CD14-positive monocyte (primary cell): ENCODE data around the gene C1QTNF3. TPM values are rescaled to one million over a fixed set of nuclear protein-coding genes. Genes with fewer than 3 reads are reported as not detected.

Source experiments
- DNase-seq, 3 donors: peaks; one replicate each; pipeline ENCODE4 v3.0.0-alpha.2; 2011 to 2022
- H2AFZ ChIP-seq: 2 replicates; pipeline ENCODE4 v1.6.0; 2012; ENCODE audit warnings: mild to moderate bottlenecking, low read depth, low read length, inconsistent platforms; ENCODE audit not compliant: insufficient read depth, poor library complexity, severe bottlenecking
- H3K27ac ChIP-seq, 2 donors: 1 replicate in 1 of 2; 2 replicates in 1 of 2; pipeline ENCODE4 v1.5.1; 2012 to 2013; ENCODE audit warnings: low read length in 2 of 2, control low read depth in 1 of 2, inconsistent platforms in 1 of 2, low read depth in 1 of 2, mild to moderate bottlenecking in 1 of 2
- H3K27me3 ChIP-seq, 2 donors: one replicate each; pipeline versions ENCODE4 v1.6.0 to v1.6.1; 2011 to 2013; ENCODE audit warnings: low read length in 2 of 2; ENCODE audit not compliant: control insufficient read depth in 2 of 2, insufficient read depth in 2 of 2
- H3K36me3 ChIP-seq, 2 donors: replicated peaks in 1 of 2; 1 replicate in 1 of 2; 2 replicates in 1 of 2; pipeline versions ENCODE4 v1.5.1 to v1.6.1; 2012 to 2013; ENCODE audit warnings: low read length in 2 of 2, control low read depth in 1 of 2, inconsistent platforms in 1 of 2, mild to moderate bottlenecking in 1 of 2; ENCODE audit not compliant: insufficient read depth in 2 of 2, control insufficient read depth in 1 of 2
- H3K4me1 ChIP-seq, 2 donors: 1 replicate in 1 of 2; 2 replicates in 1 of 2; pipeline versions ENCODE4 v1.5.1 to v1.6.1; 2012 to 2013; ENCODE audit warnings: low read length in 2 of 2, control low read depth in 1 of 2, inconsistent platforms in 1 of 2, mild to moderate bottlenecking in 1 of 2, moderate library complexity in 1 of 2; ENCODE audit not compliant: insufficient read depth in 2 of 2, control insufficient read depth in 1 of 2
- H3K4me2 ChIP-seq: replicated peaks from 2 replicates; pipeline ENCODE3; 2012; ENCODE audit warnings: low read length, moderate library complexity, mild to moderate bottlenecking; ENCODE audit not compliant: poor library complexity, severe bottlenecking; ENCODE audit errors: extremely low read depth
- H3K4me3 ChIP-seq, 3 experiments: fragments of 200-600 bp in 1 of 3; sonication (generic) in 1 of 3; replicated peaks in 1 of 3; 1 replicate in 2 of 3; 2 replicates in 1 of 3; pipeline ENCODE4 v1.5.1; 2011 to 2013; ENCODE audit warnings: low read length in 3 of 3, mild to moderate bottlenecking in 3 of 3, control low read depth in 2 of 3, low read depth in 2 of 3, inconsistent platforms in 1 of 3, moderate library complexity in 1 of 3
- H3K79me2 ChIP-seq: 2 replicates; pipeline ENCODE4 v1.6.0; 2012; ENCODE audit warnings: mild to moderate bottlenecking, control low read depth, inconsistent platforms, low read length, moderate library complexity; ENCODE audit not compliant: insufficient read depth
- H3K9ac ChIP-seq: 2 replicates; pipeline ENCODE4 v1.6.0; 2017; ENCODE audit warnings: low read length, mild to moderate bottlenecking; ENCODE audit not compliant: insufficient read depth, poor library complexity, severe bottlenecking
- H3K9me3 ChIP-seq, 2 donors: replicated peaks in 1 of 2; 1 replicate in 1 of 2; 2 replicates in 1 of 2; pipeline versions ENCODE4 v1.5.1 to v1.6.1; 2012 to 2013; ENCODE audit warnings: low read length in 2 of 2, control low read depth in 1 of 2; ENCODE audit not compliant: control insufficient read depth in 1 of 2, insufficient read depth in 1 of 2
- H4K20me1 ChIP-seq: 2 replicates; pipeline ENCODE4 v1.6.0; 2012; ENCODE audit warnings: mild to moderate bottlenecking, low read length, control low read depth, moderate library complexity; ENCODE audit not compliant: insufficient read depth
- H3K27ac Mint-ChIP-seq, 7 donors: one replicate each; pipeline ENCODE4 v1.8.0; 2020; ENCODE audit warnings: mild to moderate bottlenecking in 7 of 7, mixed read lengths in 7 of 7, moderate library complexity in 6 of 7, inconsistent platforms in 2 of 7
- H3K27me3 Mint-ChIP-seq, 3 donors: one replicate each; pipeline ENCODE4 v1.8.0; 2021 to 2022; ENCODE audit warnings: low read depth in 3 of 3, mild to moderate bottlenecking in 3 of 3, mixed read lengths in 3 of 3, moderate library complexity in 3 of 3, inconsistent platforms in 1 of 3
- H3K36me3 Mint-ChIP-seq, 2 donors: one replicate each; pipeline ENCODE4 v1.8.0; 2020; ENCODE audit warnings: mixed read lengths in 2 of 2, inconsistent platforms in 1 of 2, mild to moderate bottlenecking in 1 of 2
- H3K4me1 Mint-ChIP-seq: one replicate; pipeline ENCODE4 v1.8.0; 2020; ENCODE audit warnings: mild to moderate bottlenecking, mixed read lengths
- H3K4me3 Mint-ChIP-seq, 2 donors: one replicate each; pipeline ENCODE4 v1.8.0; 2020; ENCODE audit warnings: mild to moderate bottlenecking in 2 of 2, mixed read lengths in 2 of 2, moderate library complexity in 1 of 2
- H3K9me3 Mint-ChIP-seq, 7 donors: one replicate each; pipeline ENCODE4 v1.8.0; 2020 to 2022; ENCODE audit warnings: mixed read lengths in 7 of 7, mild to moderate bottlenecking in 6 of 7, moderate library complexity in 6 of 7, inconsistent platforms in 2 of 7
- WGBS: methylation state at CpG from one replicate; pipeline ENCODE4 v1.1.5; 2013; ENCODE audit warnings: missing lambda C conversion rate; ENCODE audit not compliant: insufficient coverage; 5-methylcytosine and 5-hydroxymethylcytosine counted together
- intact Hi-C, 2 donors: fragments of 100-400 bp; cut with micrococcal nuclease; formaldehyde crosslinking; loops; one replicate each; pipeline versions ENCODE4 v1.15.0 to v1.15.1; 2023
- polyA plus RNA-seq, 3 donors: library from polyadenylated mRNA; depleted of rRNA in 1 of 3; unstranded in 2 of 3; stranded (reverse) in 1 of 3; fragments of 300-500 nt in 2 of 3; fragments of >200 nt in 1 of 3; fragmentation: Illumina TruSeq in 2 of 3; gene quantifications; 1 replicate in 2 of 3; 2 replicates in 1 of 3; pipeline ENCODE4 v1.2.3, GENCODE V29; 2012 to 2021
- TF ChIP-seq, protein P1 (sequence below): fragments of 200-600 bp; IDR thresholded peaks from one replicate; pipeline ENCODE4 v1.8.0; 2022; ENCODE audit warnings: antibody characterized with exemption, mild to moderate bottlenecking

Gene C1QTNF3
- polyA plus RNA-seq, 3 donors, result 1.5 TPM; not detected in 2

DNA sequence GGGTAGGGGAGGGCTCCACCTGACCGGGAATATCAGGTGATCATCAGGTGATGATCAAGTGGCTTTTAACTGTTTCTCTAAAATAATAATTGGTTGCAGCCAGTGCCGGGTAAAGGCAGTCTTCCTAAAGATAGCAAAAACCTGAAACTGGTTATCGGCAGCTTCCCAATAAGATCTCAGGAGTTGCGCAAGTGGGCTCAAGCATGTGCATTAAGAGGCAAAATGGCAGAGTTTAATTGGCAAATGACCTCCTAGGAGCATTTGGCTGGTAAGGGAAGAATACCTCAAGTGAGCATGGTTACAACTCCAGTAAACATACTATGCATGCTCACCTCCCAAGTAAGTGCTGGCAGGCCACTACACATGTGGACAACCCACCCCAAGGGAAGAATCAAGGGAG is 4.2 kb downstream of the C1QTNF3 start:
- H3K4me2 ChIP-seq, result no peak overlapping the region

DNA sequence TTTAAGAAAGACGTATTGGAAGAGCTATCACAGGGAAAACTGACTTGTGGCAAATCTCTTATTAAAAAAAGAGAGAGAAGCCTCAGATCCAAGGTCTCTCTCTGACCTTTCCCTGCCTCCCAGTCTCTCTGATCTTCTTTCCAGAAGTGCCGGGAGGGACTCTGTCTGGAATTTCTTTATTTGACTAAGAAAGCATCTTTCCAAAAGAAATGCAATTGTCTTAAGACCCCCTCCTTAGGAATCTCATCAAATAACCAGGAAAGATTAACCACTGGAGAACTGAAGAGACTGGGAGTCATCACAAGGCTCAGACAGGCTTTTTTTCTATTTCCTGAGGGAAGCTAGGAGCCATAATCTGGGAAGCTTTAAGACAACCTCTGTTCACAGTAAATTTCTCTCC is 4.6 kb downstream of the C1QTNF3 start:
- H3K9me3 ChIP-seq, result no peaks in the 10 kb centered on the region
- Mint-ChIP-seq H3K36me3 (peaks cover under 1 to 4% of the 10 kb centered on the region in 2 donors), H3K27ac (no peak overlapping the region), H3K27me3 (no peaks in the 10 kb centered on the region), H3K4me1 (peaks cover 13% of the 10 kb centered on the region), H3K4me3 (no peak overlapping the region), H3K9me3 (peaks cover 0 to 5% (median 0%) of the 10 kb centered on the region in 7 donors)
- peaks cover 12 to 13% of the 10 kb centered on the region in 2 donors for H3K4me1 ChIP-seq
- no peak overlapping the region for H3K4me2 ChIP-seq
- H2AFZ ChIP-seq, result no peak overlapping the region
- H3K9ac ChIP-seq, result no peak overlapping the region
- H3K36me3 ChIP-seq, result peaks cover 4 to 13% of the 10 kb centered on the region in 2 donors
- TF ChIP-seq, protein P1, sequence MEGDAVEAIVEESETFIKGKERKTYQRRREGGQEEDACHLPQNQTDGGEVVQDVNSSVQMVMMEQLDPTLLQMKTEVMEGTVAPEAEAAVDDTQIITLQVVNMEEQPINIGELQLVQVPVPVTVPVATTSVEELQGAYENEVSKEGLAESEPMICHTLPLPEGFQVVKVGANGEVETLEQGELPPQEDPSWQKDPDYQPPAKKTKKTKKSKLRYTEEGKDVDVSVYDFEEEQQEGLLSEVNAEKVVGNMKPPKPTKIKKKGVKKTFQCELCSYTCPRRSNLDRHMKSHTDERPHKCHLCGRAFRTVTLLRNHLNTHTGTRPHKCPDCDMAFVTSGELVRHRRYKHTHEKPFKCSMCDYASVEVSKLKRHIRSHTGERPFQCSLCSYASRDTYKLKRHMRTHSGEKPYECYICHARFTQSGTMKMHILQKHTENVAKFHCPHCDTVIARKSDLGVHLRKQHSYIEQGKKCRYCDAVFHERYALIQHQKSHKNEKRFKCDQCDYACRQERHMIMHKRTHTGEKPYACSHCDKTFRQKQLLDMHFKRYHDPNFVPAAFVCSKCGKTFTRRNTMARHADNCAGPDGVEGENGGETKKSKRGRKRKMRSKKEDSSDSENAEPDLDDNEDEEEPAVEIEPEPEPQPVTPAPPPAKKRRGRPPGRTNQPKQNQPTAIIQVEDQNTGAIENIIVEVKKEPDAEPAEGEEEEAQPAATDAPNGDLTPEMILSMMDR, result no peak
- H3K4me3 ChIP-seq, result no peak overlapping the region
- no peak overlapping the region for H3K27ac ChIP-seq
- DNase-seq, result no peak
- WGBS, result no CpG with 5 or more reads among the region's 2 CpGs
- intact Hi-C loops, result no loop called here
- H3K27me3 ChIP-seq, result no peaks in the 10 kb centered on the region
- H4K20me1 ChIP-seq, result no peaks in the 10 kb centered on the region
- no peaks in the 10 kb centered on the region for H3K79me2 ChIP-seq

More for the DNA sequence above, 4.2 kb downstream of the C1QTNF3 start:
- H3K9me3 ChIP-seq, result no peaks in the 10 kb centered on the region
- H3K4me1 ChIP-seq, result peaks cover 12 to 17% of the 10 kb centered on the region in 2 donors
- 93% methylated on average over 4 of the region's 4 CpGs for WGBS
- TF ChIP-seq, protein P1, result no peak
- intact Hi-C loops, result no loop called here
- peaks cover 0 to 4% of the 10 kb centered on the region in 2 donors for H3K36me3 Mint-ChIP-seq
- peaks cover 0 to 5% (median 0%) of the 10 kb centered on the region in 7 donors for H3K9me3 Mint-ChIP-seq
- H3K4me3 ChIP-seq, result no peak overlapping the region
- no peak overlapping the region for H3K27ac ChIP-seq
- H3K27ac Mint-ChIP-seq, result no peak overlapping the region
- H2AFZ ChIP-seq, result no peak overlapping the region
- no peaks in the 10 kb centered on the region for H3K27me3 ChIP-seq
- H3K4me3 Mint-ChIP-seq, result no peak overlapping the region
- peaks cover 15% of the 10 kb centered on the region for H3K4me1 Mint-ChIP-seq
- H3K36me3 ChIP-seq, result peaks cover 4 to 13% of the 10 kb centered on the region in 2 donors
- DNase-seq, result no peak
- H3K27me3 Mint-ChIP-seq, result no peaks in the 10 kb centered on the region
- H3K79me2 ChIP-seq, result no peaks in the 10 kb centered on the region
- no peaks in the 10 kb centered on the region for H4K20me1 ChIP-seq
- no peak overlapping the region for H3K9ac ChIP-seq
